GM23338 (cell line): ENCODE results near the gene MYLK. TPM values are rescaled to one million over a fixed set of nuclear protein-coding genes. Genes with fewer than 3 reads are reported as not detected.

Experiments used
- ATAC-seq: fragments of 200-7000 bp; cut with Tn5 transposase; 3 replicates; pipeline ENCODE4 v1.9.1; 2020
- DNase-seq: peaks from one replicate; pipeline ENCODE4 v3.0.0-alpha.2; 2015; ENCODE audit warnings: low spot score
- H2AFZ ChIP-seq: fragments of 200-600 bp; sonication (generic); 2 replicates; pipeline ENCODE4 v1.8.0; 2016; ENCODE audit warnings: antibody characterized with exemption, mild to moderate bottlenecking, moderate library complexity
- H3F3A ChIP-seq: fragments of 200-600 bp; sonication (generic); replicated peaks from 2 replicates; pipeline ENCODE4 v1.8.0; 2017; ENCODE audit warnings: antibody characterized with exemption, mixed run types, low read depth
- H3K27ac ChIP-seq: fragments of 200-600 bp; sonication (generic); 2 replicates; pipeline ENCODE4 v1.6.1; 2016; ENCODE audit warnings: low read depth
- H3K27me3 ChIP-seq: fragments of 200-600 bp; sonication (generic); 2 replicates; pipeline ENCODE4 v1.8.0; 2016; ENCODE audit warnings: mild to moderate bottlenecking, mixed run types, moderate library complexity; ENCODE audit not compliant: insufficient read depth
- H3K36me3 ChIP-seq: fragments of 200-600 bp; sonication (generic); 2 replicates; pipeline ENCODE4 v1.8.0; 2016; ENCODE audit warnings: mild to moderate bottlenecking; ENCODE audit not compliant: insufficient read depth
- H3K4me1 ChIP-seq: fragments of 200-600 bp; sonication (generic); 2 replicates; pipeline ENCODE4 v1.8.0; 2016; ENCODE audit warnings: mild to moderate bottlenecking, moderate library complexity; ENCODE audit not compliant: insufficient read depth
- H3K4me2 ChIP-seq: fragments of 200-600 bp; sonication (generic); 2 replicates; pipeline ENCODE4 v1.7.1; 2017; ENCODE audit warnings: mixed run types
- H3K4me3 ChIP-seq: fragments of 200-600 bp; sonication (generic); 2 replicates; pipeline ENCODE4 v1.6.1; 2016; ENCODE audit warnings: mixed run types
- H3K79me2 ChIP-seq: fragments of 200-600 bp; sonication (generic); replicated peaks from 2 replicates; pipeline ENCODE4 v1.8.0; 2017; ENCODE audit warnings: mild to moderate bottlenecking; ENCODE audit not compliant: insufficient read depth
- H3K9me2 ChIP-seq: fragments of 200-600 bp; sonication (generic); 2 replicates; pipeline ENCODE4 v1.8.0; 2017; ENCODE audit not compliant: insufficient read depth
- H4K20me1 ChIP-seq: fragments of 200-600 bp; sonication (generic); replicated peaks from 2 replicates; pipeline ENCODE4 v1.8.0; 2017; ENCODE audit warnings: mild to moderate bottlenecking; ENCODE audit not compliant: insufficient read depth
- H3K27ac Mint-ChIP-seq: 2 replicates; pipeline ENCODE4 v1.8.0; 2020; ENCODE audit warnings: inconsistent platforms, mild to moderate bottlenecking, moderate library complexity, mixed read lengths
- H3K27me3 Mint-ChIP-seq: 3 replicates; pipeline ENCODE4 v1.8.0; 2022; ENCODE audit warnings: low read depth, mild to moderate bottlenecking, moderate library complexity, mixed read lengths, inconsistent platforms; ENCODE audit not compliant: insufficient read depth, poor library complexity
- H3K36me3 Mint-ChIP-seq: 3 replicates; pipeline ENCODE4 v1.8.0; 2021; ENCODE audit warnings: low read depth, mild to moderate bottlenecking, inconsistent platforms, moderate library complexity, mixed read lengths
- H3K4me1 Mint-ChIP-seq: 3 replicates; pipeline ENCODE4 v1.8.0; 2020; ENCODE audit warnings: mild to moderate bottlenecking, inconsistent platforms, mixed read lengths
- H3K4me3 Mint-ChIP-seq: 3 replicates; pipeline ENCODE4 v1.8.0; 2021; ENCODE audit warnings: moderate library complexity, mild to moderate bottlenecking, inconsistent platforms, mixed read lengths
- H3K9me3 Mint-ChIP-seq: 3 replicates; pipeline ENCODE4 v1.8.0; 2020; ENCODE audit warnings: moderate library complexity, mild to moderate bottlenecking, inconsistent platforms, mixed read lengths
- CREB1 ChIP-seq: fragments of 250-450 bp; sonication (Bioruptor Pico); IDR thresholded peaks from 2 replicates; pipeline ENCODE4 v1.5.0; 2020; ENCODE audit warnings: low read depth, mild to moderate bottlenecking, moderate library complexity
- ETS1 ChIP-seq: IDR thresholded peaks from 2 replicates; pipeline ENCODE4 v1.6.1; 2016; ENCODE audit warnings: antibody characterized with exemption
- EZH2 ChIP-seq: fragments of 200-600 bp; sonication (generic); IDR thresholded peaks from one replicate; pipeline ENCODE4 v1.8.0; 2017; ENCODE audit warnings: antibody characterized with exemption, mild to moderate bottlenecking, low read depth; ENCODE audit not compliant: unreplicated experiment
- EZH2phosphoT487 ChIP-seq: fragments of 200-600 bp; sonication (generic); IDR thresholded peaks from one replicate; pipeline ENCODE4 v1.8.1; 2018; ENCODE audit warnings: antibody characterized with exemption; ENCODE audit not compliant: unreplicated experiment
- JUNB ChIP-seq: IDR thresholded peaks from one replicate; pipeline ENCODE4 v1.6.1; 2016; ENCODE audit warnings: antibody characterized with exemption; ENCODE audit not compliant: unreplicated experiment
- NANOG ChIP-seq: IDR thresholded peaks from 2 replicates; pipeline ENCODE4 v1.6.1; 2016; ENCODE audit warnings: antibody characterized with exemption, borderline replicate concordance
- POLR2AphosphoS5 ChIP-seq: IDR thresholded peaks from 2 replicates; pipeline ENCODE4 v1.6.1; 2016; ENCODE audit warnings: antibody characterized with exemption, low read depth
- REST ChIP-seq: IDR thresholded peaks from one replicate; pipeline ENCODE4 v1.6.1; 2018; ENCODE audit warnings: antibody characterized with exemption; ENCODE audit not compliant: unreplicated experiment
- STAT1 ChIP-seq: IDR thresholded peaks from one replicate; pipeline ENCODE4 v1.6.1; 2016; ENCODE audit warnings: antibody characterized with exemption; ENCODE audit not compliant: unreplicated experiment
- polyA plus RNA-seq: library from polyadenylated mRNA; unstranded; fragments of >200 nt; fragmentation: Nextera tagmentation; extraction: Ambion mirVana; gene quantifications from 2 replicates; pipeline ENCODE4 v1.2.1, GENCODE V29; 2016
- total RNA-seq: library from RNA; depleted of rRNA; stranded (reverse); fragments of >200 nt; shearing (Covaris generic); gene quantifications from 2 replicates; pipeline ENCODE4 v1.2.3, GENCODE V29; 2014
- TF ChIP-seq, protein P1 (sequence below), 2 experiments: fragments of 200-600 bp in 1 of 2; sonication (generic) in 1 of 2; conservative IDR thresholded peaks; 2 replicates each; pipeline versions ENCODE4 v1.5.1 to v1.6.1; 2016 to 2017; ENCODE audit warnings: antibody characterized with exemption in 2 of 2, low read depth in 2 of 2, mild to moderate bottlenecking in 2 of 2, moderate library complexity in 1 of 2

The MYLK gene
- total and polyA plus RNA-seq, 2 experiments from 2014 or later = 11.5 to 17.9 TPM

- no peak for TF ChIP-seq REST
Measured at GRCh38 chr3:123791898-123792297, 92.2 kb downstream of the MYLK start (continued).

GRCh38 chr3:123791417-123791816 lies 92.7 kb downstream of the MYLK start:
- Histone ChIP-seq H3K27me3 (no peaks in the 10 kb centered on the region), H2AFZ (no peak overlapping the region), H3K4me3 (no peak overlapping the region), H3K9me2 (peaks cover 5% of the 10 kb centered on the region; the same call in 1 of the 2 replicates), H3K4me2 (no peak overlapping the region), H3K4me1 (no peaks in the 10 kb centered on the region; the same call in 1 of the 2 replicates), H3K79me2 (no peaks in the 10 kb centered on the region), H3F3A (no peaks in the 10 kb centered on the region), H4K20me1 (no peaks in the 10 kb centered on the region; the same call in 1 of the 2 replicates), H3K36me3 (no peaks in the 10 kb centered on the region), H3K27ac (no peak overlapping the region)
- DNase-seq = no peak
- Mint-ChIP-seq H3K4me3 (no peak overlapping the region), H3K36me3 (no peaks in the 10 kb centered on the region; the same call in 2 of the 3 replicates), H3K9me3 (no peaks in the 10 kb centered on the region), H3K27me3 (no peaks in the 10 kb centered on the region), H3K27ac (no peak overlapping the region), H3K4me1 (peaks cover 14% of the 10 kb centered on the region; the same call in 2 of the 3 replicates)
- ATAC-seq = no peak
- TF ChIP-seq CREB1 (CRISPR knock-in tag) (no peak), STAT1 (no peak), REST (no peak), EZH2 (no peak), ETS1 (no peak), JUNB (no peak), EZH2phosphoT487 (no peak), NANOG (no peak), POLR2AphosphoS5 (no peak)
- TF ChIP-seq, protein P1, sequence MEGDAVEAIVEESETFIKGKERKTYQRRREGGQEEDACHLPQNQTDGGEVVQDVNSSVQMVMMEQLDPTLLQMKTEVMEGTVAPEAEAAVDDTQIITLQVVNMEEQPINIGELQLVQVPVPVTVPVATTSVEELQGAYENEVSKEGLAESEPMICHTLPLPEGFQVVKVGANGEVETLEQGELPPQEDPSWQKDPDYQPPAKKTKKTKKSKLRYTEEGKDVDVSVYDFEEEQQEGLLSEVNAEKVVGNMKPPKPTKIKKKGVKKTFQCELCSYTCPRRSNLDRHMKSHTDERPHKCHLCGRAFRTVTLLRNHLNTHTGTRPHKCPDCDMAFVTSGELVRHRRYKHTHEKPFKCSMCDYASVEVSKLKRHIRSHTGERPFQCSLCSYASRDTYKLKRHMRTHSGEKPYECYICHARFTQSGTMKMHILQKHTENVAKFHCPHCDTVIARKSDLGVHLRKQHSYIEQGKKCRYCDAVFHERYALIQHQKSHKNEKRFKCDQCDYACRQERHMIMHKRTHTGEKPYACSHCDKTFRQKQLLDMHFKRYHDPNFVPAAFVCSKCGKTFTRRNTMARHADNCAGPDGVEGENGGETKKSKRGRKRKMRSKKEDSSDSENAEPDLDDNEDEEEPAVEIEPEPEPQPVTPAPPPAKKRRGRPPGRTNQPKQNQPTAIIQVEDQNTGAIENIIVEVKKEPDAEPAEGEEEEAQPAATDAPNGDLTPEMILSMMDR (conservative IDR thresholded peaks at IDR 0.05; ENCODE audit: low read depth in 2 of 2) = no peak
